A172 (cell line): ENCODE data around the gene BACH2. TPM values are rescaled to one million over a fixed set of nuclear protein-coding genes. Genes with fewer than 3 reads are reported as not detected.

ENCODE experiments used
- DNase-seq: peaks from one replicate; pipeline ENCODE4 v3.0.0-alpha.2; 2015; ENCODE audit warnings: low spot score
- total RNA-seq: library from RNA; depleted of rRNA; stranded (reverse); fragments of >200 nt; shearing (Covaris generic); gene quantifications from 2 replicates; pipeline ENCODE4 v1.2.3, GENCODE V29; 2014

BACH2 gene
- total RNA-seq, 1 experiment from 2014 or later: 0.03 TPM

DNA sequence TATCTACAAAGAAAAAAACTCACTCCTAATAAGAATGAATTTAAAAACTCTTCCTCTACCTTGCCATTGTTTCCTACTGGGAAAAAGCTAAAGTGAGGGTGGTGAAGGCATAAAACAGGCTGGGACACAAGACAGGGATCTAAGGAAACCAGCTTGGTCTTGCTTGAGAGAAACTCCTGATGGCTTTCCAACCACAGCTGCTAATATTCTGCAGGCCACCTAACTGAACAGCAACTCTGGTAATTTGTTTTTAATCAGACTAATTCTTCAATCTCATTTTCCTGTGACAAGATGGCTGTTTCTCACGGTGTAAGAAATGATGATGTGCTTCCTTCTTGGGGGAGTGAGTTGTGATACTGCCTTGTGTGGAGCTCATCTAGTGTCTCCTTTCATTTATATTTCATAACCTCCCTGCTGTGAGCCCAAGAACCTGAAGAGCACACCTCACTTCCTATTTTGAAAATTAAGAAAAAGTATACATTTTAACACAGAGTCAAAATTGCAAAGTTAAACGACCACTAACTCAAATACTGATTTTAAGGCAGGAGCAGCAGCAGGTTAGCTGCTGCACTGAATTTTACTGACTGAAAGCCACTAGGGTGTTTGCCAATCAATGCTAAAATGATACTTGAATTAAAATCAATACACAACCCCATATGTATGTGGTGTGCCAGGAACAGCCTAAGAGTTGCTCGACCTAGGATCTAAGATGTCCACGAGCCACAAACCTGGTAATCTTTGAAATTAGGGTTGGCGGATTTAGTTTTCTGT lies 58.0 kb downstream of the BACH2 start:
- DNase-seq: no peak

DNA sequence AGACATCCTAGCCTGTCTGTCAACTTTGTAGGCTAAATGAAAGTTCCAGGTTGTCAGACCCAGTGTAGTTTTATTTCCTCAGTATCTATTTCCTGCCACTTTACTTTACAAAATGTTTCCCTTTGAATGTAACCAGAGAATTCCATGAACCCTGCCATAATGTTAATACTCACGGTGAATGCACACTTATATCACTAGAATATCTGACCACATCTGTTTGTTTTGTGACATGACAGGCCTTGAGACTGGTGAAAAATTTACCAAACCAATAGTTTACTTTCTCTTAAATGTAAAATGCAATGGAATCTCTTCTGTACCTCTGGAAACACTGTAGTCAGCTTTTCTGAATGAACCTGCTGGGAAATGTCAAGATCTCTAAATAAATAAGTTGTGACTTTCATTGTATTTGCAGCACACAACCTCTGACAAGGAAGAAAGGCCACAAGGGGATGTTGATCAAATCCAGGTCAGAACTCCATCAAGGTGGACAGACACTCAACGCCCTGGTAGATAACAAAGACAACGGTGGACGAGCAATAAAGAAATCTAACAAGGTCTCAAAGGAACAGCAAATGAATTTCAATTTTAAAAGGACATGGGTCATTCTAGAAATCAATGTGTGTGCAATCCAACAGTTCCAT lies 59.2 kb downstream of the BACH2 start:
- DNase-seq: no peak

DNA sequence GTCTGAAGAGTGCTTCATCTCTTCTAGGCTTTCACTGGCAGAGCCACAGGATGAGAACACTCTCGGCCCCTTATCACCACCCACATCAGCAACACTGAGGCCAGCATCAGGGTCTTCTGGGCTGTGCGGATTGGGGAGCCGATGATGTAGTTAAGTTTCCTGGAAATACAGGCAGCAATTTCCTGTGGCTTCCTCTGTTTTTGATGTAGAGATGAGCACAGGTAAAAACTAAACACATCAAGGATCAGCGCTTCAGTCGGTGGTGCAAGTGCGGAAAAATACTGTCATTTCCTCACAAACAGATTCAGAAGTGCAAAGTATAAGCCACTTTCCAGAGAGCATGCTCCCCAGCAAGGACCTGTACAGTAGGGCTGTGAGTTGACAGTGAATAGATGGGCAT lies 62.6 kb downstream of the BACH2 start:
- DNase-seq: no peak

- DNase-seq: no peak
Observed at GRCh38 chr6:90233213-90233612, 63.4 kb downstream of the BACH2 start.

DNA sequence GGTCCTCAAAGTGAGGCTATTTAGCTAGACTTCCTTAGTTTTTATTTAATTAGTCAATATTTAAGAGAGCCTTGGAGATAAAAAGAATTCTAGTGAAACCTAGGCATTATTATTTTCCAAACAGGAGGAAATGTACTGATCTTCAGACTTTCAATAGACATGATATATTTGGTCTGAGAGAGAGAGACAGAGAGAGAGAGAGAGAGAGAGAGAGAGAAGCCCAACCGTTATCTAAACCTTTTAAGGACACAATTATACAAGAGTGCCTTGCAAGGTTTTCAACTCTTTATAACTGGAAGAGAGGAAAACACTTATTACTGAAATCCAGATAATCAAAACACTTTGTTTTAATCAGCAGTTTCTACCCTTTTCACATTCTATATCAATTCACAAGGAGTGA lies 64.8 kb downstream of the BACH2 start:
- no peak for DNase-seq

- DNase-seq: no peak
Observed at GRCh38 chr6:90231308-90231707, 65.3 kb downstream of the BACH2 start.

DNA sequence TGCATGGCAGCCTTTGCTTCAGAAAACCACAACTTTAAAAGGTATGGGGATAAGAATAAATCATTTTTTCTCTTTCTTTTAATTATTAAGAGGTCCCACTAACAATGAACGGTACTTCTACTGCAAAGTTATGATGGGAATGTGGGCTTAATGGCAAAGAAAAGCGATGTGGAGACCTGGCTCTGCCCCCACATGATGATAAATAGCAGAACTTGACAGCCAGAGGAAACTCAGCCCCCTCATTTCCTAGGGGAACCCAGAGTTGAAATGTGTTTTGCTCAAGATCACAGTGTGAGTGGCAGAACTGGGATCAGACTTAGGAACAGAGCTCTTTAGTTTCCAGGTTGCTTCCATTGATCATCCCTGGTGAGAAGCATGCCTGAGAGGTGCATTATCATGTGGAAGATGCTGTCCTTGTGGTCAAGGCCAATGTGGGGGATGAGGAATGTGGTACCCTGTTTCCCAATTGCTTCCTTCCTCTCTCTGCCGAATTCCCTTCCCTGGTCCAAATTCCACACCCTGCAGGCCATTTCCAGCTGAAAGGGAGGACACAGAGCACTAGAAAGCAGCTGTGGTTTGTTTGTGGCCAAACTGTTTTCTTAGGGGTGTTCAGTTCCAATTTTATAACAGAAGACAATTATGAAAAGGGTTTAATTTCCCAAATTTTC lies 66.0 kb downstream of the BACH2 start:
- DNase-seq: no peak

DNA sequence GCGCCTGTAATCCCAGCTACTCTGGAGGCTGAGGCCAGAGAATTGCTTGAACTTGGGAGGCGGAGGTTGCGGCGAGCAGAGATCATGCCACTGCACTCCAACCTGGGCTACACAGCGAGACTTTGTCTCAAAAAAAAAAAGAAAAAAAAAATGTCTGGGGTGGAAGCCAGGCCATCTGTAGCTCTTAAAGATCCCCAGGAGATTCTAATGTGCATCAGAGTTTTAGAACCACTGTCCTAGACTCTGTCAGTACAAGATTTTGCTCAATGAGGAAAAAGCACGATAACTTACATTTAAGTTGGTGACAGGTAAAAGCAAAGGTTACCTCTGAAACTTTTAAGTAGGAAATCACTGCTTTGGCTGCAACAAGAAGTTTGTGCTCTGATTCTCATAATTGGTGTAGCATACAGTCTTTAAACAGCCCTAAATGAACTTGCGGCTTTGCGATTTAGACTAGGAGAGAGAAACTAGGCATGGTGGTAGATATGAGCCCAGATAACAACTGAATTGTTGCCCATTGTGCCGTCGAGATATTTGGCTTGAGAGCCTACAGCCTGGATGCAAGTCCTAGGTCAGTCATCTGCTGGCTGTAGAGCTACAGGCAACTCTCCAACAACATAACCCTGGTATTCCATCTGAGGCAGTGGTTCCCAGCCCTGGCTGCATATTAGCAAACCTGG lies 67.2 kb downstream of the BACH2 start:
- DNase-seq: no peak

- no peak for DNase-seq
Observed at GRCh38 chr6:90227673-90228072, 69.0 kb downstream of the BACH2 start.

- DNase-seq: no peak
Observed at GRCh38 chr6:90227213-90227612, 69.4 kb downstream of the BACH2 start.

GRCh38 chr6:90226257-90226656 lies 70.4 kb downstream of the BACH2 start:
- DNase-seq: no peak

DNA sequence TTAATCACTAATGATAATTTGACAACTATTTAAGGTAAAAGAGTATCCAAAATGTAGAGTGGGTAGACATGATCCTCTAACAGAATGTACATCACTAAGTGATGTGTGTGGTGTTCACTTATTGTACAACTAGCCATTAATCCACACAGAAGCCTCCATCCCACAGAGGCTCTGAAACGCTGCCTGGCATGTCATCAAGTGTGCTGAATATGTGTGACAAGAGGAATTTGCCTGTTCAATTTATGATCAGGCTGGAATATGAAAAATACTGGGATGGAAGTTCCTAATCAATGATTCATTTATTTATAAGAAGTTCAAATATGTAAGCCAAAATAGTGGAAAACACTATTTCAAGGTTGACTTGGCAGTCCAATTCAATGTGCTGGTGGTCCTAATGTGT lies 72.4 kb downstream of the BACH2 start:
- no peak for DNase-seq

DNA sequence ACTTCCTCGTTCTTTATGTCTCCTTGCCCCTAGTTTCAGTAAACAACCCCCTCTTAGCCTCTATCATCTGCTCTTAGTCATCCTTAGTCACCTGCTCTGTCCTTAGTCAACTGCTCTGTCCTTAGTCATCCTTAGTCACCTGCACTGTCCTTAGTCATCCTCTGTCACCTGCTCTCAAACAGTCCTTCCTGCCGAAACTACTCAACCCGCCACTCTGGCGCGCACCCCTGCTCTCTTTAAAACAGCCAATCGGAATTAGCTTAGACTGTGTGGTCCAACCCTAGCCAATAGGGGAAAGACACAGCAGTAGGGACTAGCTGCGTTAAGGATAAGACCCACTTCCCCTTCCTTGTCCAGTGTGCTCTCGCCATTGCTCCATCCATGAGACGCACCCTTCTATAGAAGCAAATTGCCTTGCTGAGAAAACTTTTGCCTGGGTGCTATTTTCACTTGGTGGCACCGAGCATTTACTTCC lies 73.9 kb downstream of the BACH2 start:
- DNase-seq: peak; percentile 72

- no peak for DNase-seq
Observed at GRCh38 chr6:90222008-90222407, 74.6 kb downstream of the BACH2 start.

- no peak for DNase-seq
Observed at GRCh38 chr6:90221403-90221802, 75.2 kb downstream of the BACH2 start.

DNA sequence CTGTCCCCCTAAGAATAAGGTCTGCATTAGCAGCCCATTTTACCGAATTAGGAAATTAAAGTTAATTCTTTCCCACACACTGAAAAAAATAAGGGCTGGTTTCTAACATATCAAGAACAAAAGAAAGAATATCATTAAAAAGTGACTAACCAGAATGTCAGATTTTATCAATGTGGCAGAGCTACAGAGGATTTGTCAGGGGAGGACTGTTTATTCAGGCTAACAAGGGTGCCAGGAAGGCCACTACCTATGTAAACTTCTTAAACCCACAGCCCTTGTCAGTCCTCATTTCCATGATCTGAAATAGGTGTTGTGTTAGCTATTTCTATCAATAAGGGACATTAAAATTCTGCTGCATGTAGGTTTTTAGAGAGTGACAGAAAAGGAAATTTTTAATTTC lies 76.4 kb downstream of the BACH2 start:
- no peak for DNase-seq

- DNase-seq: no peak
Observed at GRCh38 chr6:90219209-90219985, 77.2 kb downstream of the BACH2 start.

DNA sequence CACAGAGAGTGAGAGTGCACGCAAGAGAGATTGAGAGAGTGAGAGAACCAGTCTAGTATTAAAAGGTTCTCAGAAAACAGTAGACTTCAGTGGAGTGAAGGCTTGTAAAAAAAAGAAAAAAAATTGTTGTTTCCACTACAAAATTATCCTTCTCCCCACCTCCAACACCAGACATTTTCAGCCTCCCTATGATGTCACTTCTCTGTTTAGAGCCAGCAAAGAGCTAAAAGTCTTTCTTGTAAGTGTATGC lies 77.8 kb downstream of the BACH2 start:
- DNase-seq: peak; percentile 27

- no peak for DNase-seq
Observed at GRCh38 chr6:90217506-90218127, 79.0 kb downstream of the BACH2 start.

DNA sequence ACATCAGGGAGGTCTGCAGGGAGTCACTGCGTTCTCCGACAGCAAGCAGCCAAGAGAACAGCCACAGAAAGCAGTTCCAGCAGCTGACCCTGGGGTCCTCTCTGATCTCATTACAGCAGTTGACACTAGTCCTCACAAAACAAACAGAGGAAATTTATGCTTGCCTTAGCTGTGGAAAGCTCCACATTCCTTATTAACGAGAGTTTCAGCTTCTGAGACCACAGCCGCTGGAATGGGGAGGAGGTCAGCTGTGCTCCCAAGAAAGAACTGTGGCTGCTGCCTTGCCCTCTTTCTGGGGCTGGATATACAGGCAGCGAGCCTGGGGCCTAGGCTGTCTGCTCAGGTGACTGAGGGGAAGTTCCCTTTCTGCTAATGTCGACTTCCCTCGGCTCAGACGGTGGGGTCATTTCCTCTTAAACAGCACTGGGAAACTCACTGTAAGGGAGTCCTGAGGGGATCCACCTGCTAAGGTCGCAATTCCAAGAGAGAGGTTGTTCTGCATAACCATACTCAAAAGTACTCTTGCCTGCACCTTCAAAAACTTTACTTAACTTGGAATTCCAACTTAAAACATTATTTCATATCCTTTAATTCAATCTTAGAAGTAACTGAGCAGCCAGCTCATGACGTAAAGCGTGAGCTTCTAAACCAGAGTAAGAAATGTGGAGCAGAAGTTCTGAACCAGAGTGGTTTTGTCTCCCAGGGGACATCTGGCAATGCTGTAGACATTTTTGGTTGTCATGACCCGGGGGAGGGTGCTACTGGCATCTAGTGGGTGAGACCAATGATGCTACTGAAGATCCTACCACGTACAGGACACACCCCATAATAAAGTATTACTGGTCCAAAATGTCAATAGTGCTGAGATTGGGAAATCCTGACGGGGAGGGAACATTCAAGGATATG lies 80.3 kb downstream of the BACH2 start:
- no peak for DNase-seq
